HepG2 (cell line): ENCODE data around the gene LRFN2.

ENCODE experiments used
- CTCF ChIP-seq: sonication (generic); formaldehyde crosslinking; IDR thresholded peaks from 2 replicates; pipeline ENCODE4 v1.5.0; 2020; ENCODE audit warnings: mild to moderate bottlenecking, missing genetic modification reagents, moderate library complexity
- JUND ChIP-seq: sonication (generic); formaldehyde crosslinking; IDR thresholded peaks from 2 replicates; pipeline ENCODE4 v1.8.0; 2022; ENCODE audit warnings: mild to moderate bottlenecking, missing genetic modification reagents
- POLR2A ChIP-seq, 2 experiments: IDR thresholded peaks; 2 replicates each; pipeline ENCODE4 v1.6.1; 2011; ENCODE audit warnings: low read depth in 2 of 2, low read length in 2 of 2, mild to moderate bottlenecking in 1 of 2, moderate library complexity in 1 of 2; ENCODE audit not compliant: insufficient read depth in 1 of 2
- SNAI1 ChIP-seq: sonication (generic); formaldehyde crosslinking; IDR thresholded peaks from 2 replicates; pipeline ENCODE4 v1.5.0; 2020; ENCODE audit warnings: mild to moderate bottlenecking, missing genetic modification reagents, borderline replicate concordance
- SP1 ChIP-seq, 2 experiments: fragments of 450-650 bp in 1 of 2; sonication (generic) in 1 of 2; formaldehyde crosslinking in 1 of 2; IDR thresholded peaks; 2 replicates each; pipeline versions ENCODE4 v1.4.0 to v1.6.1; 2016 to 2020; ENCODE audit warnings: missing genetic modification reagents in 1 of 2
- TF ChIP-seq, protein P1 (sequence below): sonication (generic); formaldehyde crosslinking; IDR thresholded peaks from 2 replicates; pipeline ENCODE4 v1.8.0; 2022; ENCODE audit warnings: missing genetic modification reagents, mild to moderate bottlenecking, borderline replicate concordance

DNA sequence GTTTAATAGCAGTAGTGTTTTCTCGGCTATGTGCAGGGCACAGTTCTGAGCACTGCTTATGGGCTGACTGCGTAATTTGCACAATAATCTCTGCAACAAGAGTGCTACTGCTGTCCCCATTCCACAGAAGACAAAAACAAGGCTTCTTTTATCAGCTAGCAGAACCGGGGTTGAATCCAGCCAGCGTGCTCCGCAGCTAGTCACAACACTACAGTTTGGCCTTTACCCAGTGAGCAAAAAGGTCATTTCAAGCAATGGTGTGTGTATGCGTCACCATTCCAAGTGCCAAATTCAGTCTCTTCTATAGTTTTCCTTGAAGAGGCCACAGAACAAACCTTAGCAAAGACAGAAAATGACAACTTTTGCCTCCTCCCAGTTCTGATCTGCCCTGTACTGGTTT, 61.1 kb downstream of the LRFN2 start:
- no peak for TF ChIP-seq SNAI1
- TF ChIP-seq, protein P1, sequence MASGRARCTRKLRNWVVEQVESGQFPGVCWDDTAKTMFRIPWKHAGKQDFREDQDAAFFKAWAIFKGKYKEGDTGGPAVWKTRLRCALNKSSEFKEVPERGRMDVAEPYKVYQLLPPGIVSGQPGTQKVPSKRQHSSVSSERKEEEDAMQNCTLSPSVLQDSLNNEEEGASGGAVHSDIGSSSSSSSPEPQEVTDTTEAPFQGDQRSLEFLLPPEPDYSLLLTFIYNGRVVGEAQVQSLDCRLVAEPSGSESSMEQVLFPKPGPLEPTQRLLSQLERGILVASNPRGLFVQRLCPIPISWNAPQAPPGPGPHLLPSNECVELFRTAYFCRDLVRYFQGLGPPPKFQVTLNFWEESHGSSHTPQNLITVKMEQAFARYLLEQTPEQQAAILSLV (CRISPR knock-in tag) = no peak
- TF ChIP-seq SP1 (IDR thresholded peaks at IDR 0.05) = no peak
- no peak for TF ChIP-seq SP1 (CRISPR knock-in tag; IDR thresholded peaks at IDR 0.05)
- TF ChIP-seq JUND (CRISPR knock-in tag) = no peak
- no peak for TF ChIP-seq CTCF (CRISPR knock-in tag)
- TF ChIP-seq POLR2A (IDR thresholded peaks at IDR 0.05; ENCODE audit: insufficient read depth in 1 of 2, low read depth in 2 of 2, low read length in 2 of 2) = no peak
